Endodermal cell (in vitro differentiated cells): ENCODE measurements around the gene SELE. TPM values are rescaled to one million over a fixed set of nuclear protein-coding genes. Genes with fewer than 3 reads are reported as not detected.

ENCODE experiments used
- DNase-seq: peaks from one replicate; pipeline ENCODE4 v3.0.0-alpha.2; 2017
- H3K27ac ChIP-seq: 2 replicates; pipeline ENCODE4 v1.5.1; 2013; ENCODE audit warnings: mild to moderate bottlenecking, low read depth, low read length, moderate library complexity
- H3K27me3 ChIP-seq: 2 replicates; pipeline ENCODE4 v1.6.1; 2013; ENCODE audit warnings: mild to moderate bottlenecking, low read length, moderate library complexity; ENCODE audit not compliant: insufficient read depth, control insufficient read depth, poor library complexity, severe bottlenecking
- H3K36me3 ChIP-seq: 2 replicates; pipeline ENCODE4 v1.7.0; 2013; ENCODE audit warnings: mild to moderate bottlenecking, low read length, moderate library complexity; ENCODE audit not compliant: control insufficient read depth, insufficient read depth
- H3K4me1 ChIP-seq: one replicate; pipeline ENCODE4 v1.7.0; 2013; ENCODE audit warnings: low read length; ENCODE audit not compliant: control insufficient read depth, insufficient read depth
- H3K4me3 ChIP-seq: 2 replicates; pipeline ENCODE4 v1.5.1; 2013; ENCODE audit warnings: mild to moderate bottlenecking, low read length, moderate library complexity
- H3K9ac ChIP-seq: 2 replicates; pipeline ENCODE4 v1.6.1; 2013; ENCODE audit warnings: mild to moderate bottlenecking, low read length, moderate library complexity; ENCODE audit not compliant: poor library complexity, severe bottlenecking; ENCODE audit errors: extremely low read depth
- H3K9me3 ChIP-seq: 2 replicates; pipeline ENCODE4 v1.6.1; 2013; ENCODE audit warnings: mild to moderate bottlenecking, low read length, moderate library complexity; ENCODE audit not compliant: control insufficient read depth
- H3K27ac Mint-ChIP-seq: 2 replicates; pipeline ENCODE4 v1.8.0; 2020; ENCODE audit warnings: mixed read lengths
- H3K27me3 Mint-ChIP-seq: 2 replicates; pipeline ENCODE4 v1.8.0; 2021; ENCODE audit warnings: mild to moderate bottlenecking, mixed read lengths; ENCODE audit not compliant: insufficient read depth
- H3K36me3 Mint-ChIP-seq: 2 replicates; pipeline ENCODE4 v1.8.0; 2020; ENCODE audit warnings: low read depth, mixed read lengths
- H3K4me1 Mint-ChIP-seq: 2 replicates; pipeline ENCODE4 v1.8.0; 2020; ENCODE audit warnings: mixed read lengths
- H3K4me3 Mint-ChIP-seq: 2 replicates; pipeline ENCODE4 v1.8.0; 2020; ENCODE audit warnings: mild to moderate bottlenecking, moderate library complexity, mixed read lengths
- H3K9me3 Mint-ChIP-seq: 2 replicates; pipeline ENCODE4 v1.8.0; 2020; ENCODE audit warnings: mild to moderate bottlenecking, mixed read lengths
- CTCF ChIP-seq: fragments of 200-600 bp; sonication (generic); conservative IDR thresholded peaks from 2 replicates; pipeline ENCODE4 v1.5.0; 2021; ENCODE audit warnings: antibody characterized with exemption, mild to moderate bottlenecking
- WGBS, 2 experiments: methylation state at CpG; one replicate each; pipeline versions ENCODE4 v1.1.5 to v1.1.7; 2013; ENCODE audit warnings: missing lambda C conversion rate in 2 of 2, mixed read lengths in 1 of 2; ENCODE audit not compliant: insufficient coverage in 1 of 2, insufficient read length in 1 of 2; 5-methylcytosine and 5-hydroxymethylcytosine counted together
- long read RNA-seq, 4 experiments: library from polyadenylated mRNA in 2 of 4; library from RNA in 1 of 4; library from capped mRNA in 1 of 4; stranded (forward) in 3 of 4; unstranded in 1 of 4; transcript quantifications; one replicate each; pipeline ENCODE4 v2.0.0, GENCODE V29; 2020 to 2021; ENCODE audit warnings: inconsistent platforms in 1 of 4
- polyA plus RNA-seq, 2 experiments: library from polyadenylated mRNA; stranded (reverse); fragments of 50-300 nt; gene quantifications; one replicate each; pipeline ENCODE4 v1.2.3, GENCODE V29; 2013
- total RNA-seq, 2 donors: library from RNA; stranded (reverse); fragmentation: NEBNext Ultra II Directional in 1 of 2; extraction: Animal tissue kit (Norgen Biotek cat#: 25700) in 1 of 2; gene quantifications; 2 replicates in 1 of 2; 3 replicates in 1 of 2; pipeline ENCODE4 v1.2.1, GENCODE V29; 2021

SELE gene
- not detected for total RNA-seq
- polyA plus RNA-seq (2013, experiment 1 of 2): 0.28 TPM
- polyA plus RNA-seq (2013, experiment 2 of 2): not detected
- long read RNA-seq, experiment 1: 0 reads
- long read RNA-seq, experiment 2: 0 reads
- long read RNA-seq, experiment 3: 0 reads
- long read RNA-seq, experiment 4: 0 reads

GRCh38 chr1:169733924-169734323 lies at the start of gene SELE:
TSS of gene SELE (minus strand) at chr1:169734079. CDS start at chr1:169733612, 467 bp downstream.
- no peaks in the 10 kb centered on the region for H3K36me3 ChIP-seq
- Mint-ChIP-seq H3K36me3 (no peaks in the 10 kb centered on the region), H3K9me3 (no peaks in the 10 kb centered on the region), H3K4me3 (no peak within 1 kb of the TSS), H3K27ac (no peak within 1 kb of the TSS), H3K27me3 (no peaks in the 10 kb centered on the region), H3K4me1 (no peaks in the 10 kb centered on the region)
- no peaks in the 10 kb centered on the region for H3K4me1 ChIP-seq
- H3K4me3 ChIP-seq: no peak within 1 kb of the TSS
- no peaks in the 10 kb centered on the region for H3K9me3 ChIP-seq
- H3K27me3 ChIP-seq: peaks cover 11% of the 10 kb centered on the region
- H3K27ac ChIP-seq: no peak within 1 kb of the TSS
- no peak for DNase-seq
- WGBS, 2 experiments: 86 to 96% methylated on average over 3 to 6 of the region's 7 CpGs
- no peak within 1 kb of the TSS for H3K9ac ChIP-seq
- TF ChIP-seq CTCF: no peak

- WGBS, 2 experiments: 86 to 100% methylated on average over 2 to 3 of the region's 3 CpGs
- no peak overlapping the region for H3K27ac ChIP-seq
- H3K4me1 Mint-ChIP-seq: no peaks in the 10 kb centered on the region
- H3K9ac ChIP-seq: no peak overlapping the region
- peaks cover 15% of the 10 kb centered on the region for H3K27me3 ChIP-seq
- H3K4me3 Mint-ChIP-seq: no peak overlapping the region
- H3K4me1 ChIP-seq: no peaks in the 10 kb centered on the region
- H3K9me3 Mint-ChIP-seq: peaks cover 2% of the 10 kb centered on the region
- peaks cover 3% of the 10 kb centered on the region for H3K27me3 Mint-ChIP-seq
- no peaks in the 10 kb centered on the region for H3K36me3 Mint-ChIP-seq
- H3K27ac Mint-ChIP-seq: no peak overlapping the region
- no peak for DNase-seq
- H3K36me3 ChIP-seq: no peaks in the 10 kb centered on the region
- no peak for TF ChIP-seq CTCF
- H3K9me3 ChIP-seq: peaks cover 8% of the 10 kb centered on the region
- no peak overlapping the region for H3K4me3 ChIP-seq
Measured at GRCh38 chr1:169782596-169782995, 48.7 kb upstream of the SELE start.

DNA sequence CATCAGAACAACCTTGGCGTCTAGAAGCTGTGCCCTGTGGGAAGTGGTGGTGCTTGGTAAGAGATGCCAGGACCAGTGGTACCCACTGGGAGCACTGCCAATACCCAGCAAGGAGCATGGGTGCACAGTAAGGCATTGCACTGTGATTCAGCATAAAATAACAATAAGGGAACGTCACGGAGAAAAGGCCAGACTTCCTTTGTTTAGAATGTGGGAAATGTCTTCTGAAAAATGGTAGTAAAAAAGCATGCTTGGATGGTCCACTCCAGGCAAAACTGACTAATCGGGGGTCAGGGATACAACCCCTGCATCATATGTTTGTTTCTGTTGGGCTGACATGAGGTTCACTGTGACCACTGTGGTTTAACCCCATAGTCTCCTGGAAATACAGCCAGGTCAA lies 46.1 kb upstream of the SELE start:
- Mint-ChIP-seq H3K9me3 (peaks cover 2% of the 10 kb centered on the region), H3K27ac (peak overlapping the region; percentile 13), H3K4me3 (no peak overlapping the region), H3K4me1 (peaks cover 10% of the 10 kb centered on the region), H3K27me3 (no peaks in the 10 kb centered on the region), H3K36me3 (no peaks in the 10 kb centered on the region)
- no peak for DNase-seq
- no peaks in the 10 kb centered on the region for H3K36me3 ChIP-seq
- H3K27me3 ChIP-seq: peaks cover 7% of the 10 kb centered on the region
- H3K9ac ChIP-seq: no peak overlapping the region
- no peak overlapping the region for H3K27ac ChIP-seq
- WGBS, 2 experiments: 77 to 91% methylated on average over 2 to 4 of the region's 4 CpGs
- no peak for TF ChIP-seq CTCF
- no peaks in the 10 kb centered on the region for H3K4me1 ChIP-seq
- no peaks in the 10 kb centered on the region for H3K9me3 ChIP-seq
- H3K4me3 ChIP-seq: no peak overlapping the region
